Mammary epithelial cell (primary cell): ENCODE measurements around the gene ABI3.

Experiments used
- CTCF ChIP-seq, 2 donors: IDR thresholded peaks in 1 of 2; conservative IDR thresholded peaks in 1 of 2; 2 replicates each; pipeline ENCODE4 v1.5.1; 2011 to 2012; ENCODE audit warnings: inconsistent platforms in 2 of 2, low read length in 2 of 2, mild to moderate bottlenecking in 2 of 2, control low read depth in 1 of 2, low read depth in 1 of 2; ENCODE audit not compliant: insufficient read depth in 1 of 2; ENCODE audit errors: extremely low read depth in 1 of 2
- EZH2 ChIP-seq: IDR thresholded peaks from 2 replicates; pipeline ENCODE4 v1.6.1; 2012; ENCODE audit warnings: low read length, inconsistent platforms, borderline replicate concordance

DNA sequence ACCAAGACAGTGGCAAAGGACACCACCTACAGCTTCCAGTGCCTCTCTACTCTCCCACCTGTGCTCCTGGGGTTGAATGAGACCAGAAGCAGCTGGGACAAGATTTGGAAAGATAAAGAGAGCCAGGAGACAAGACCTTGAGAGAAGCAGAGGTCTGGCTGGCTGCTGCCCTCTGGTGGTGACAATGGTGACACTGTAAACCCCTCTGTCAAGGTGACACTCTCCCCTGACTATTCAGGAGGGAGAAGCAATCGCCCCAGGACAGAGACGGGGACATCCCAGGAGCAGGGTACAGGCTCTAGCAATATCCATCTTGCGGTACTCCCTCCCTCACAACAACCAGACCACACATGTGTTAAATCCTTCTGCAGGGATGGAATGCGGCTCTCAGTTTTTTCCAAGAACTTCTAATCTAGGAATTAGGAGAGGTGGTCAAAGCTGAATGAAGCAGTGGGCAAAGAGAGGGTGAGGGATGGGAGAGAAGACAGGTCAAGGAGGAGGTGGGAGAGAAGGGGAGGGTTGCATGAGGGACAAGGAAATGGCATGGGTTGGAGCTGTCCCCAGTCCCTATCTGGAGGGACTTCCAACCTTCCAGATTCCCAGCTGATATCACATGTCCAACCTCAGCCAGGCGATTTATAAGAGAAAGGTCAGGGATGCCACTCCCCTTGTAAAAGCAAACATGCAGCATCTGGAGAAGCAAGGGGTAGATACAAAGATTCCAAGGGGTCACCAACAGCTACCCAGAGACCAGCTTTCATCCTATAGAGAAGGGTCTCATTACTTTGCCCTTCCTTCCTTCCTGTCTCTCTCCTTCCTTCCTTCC lies 17.1 kb downstream of the ABI3 start:
- TF ChIP-seq CTCF (conservative IDR thresholded peaks at IDR 0.05 in 1 of 2, IDR thresholded peaks at IDR 0.05 in 1 of 2; ENCODE audit: extremely low read depth in 1 of 2, insufficient read depth in 1 of 2, low read depth in 1 of 2, low read length in 2 of 2) (peak; percentile 82 to 91), EZH2 (no peak)
